ENCODE data around the gene PTHLH.

PTHLH gene

GRCh38 chr12:27915021-27915420 lies 57.5 kb downstream of the PTHLH start:
- Histone ChIP-seq H2AFZ (ENCODE audit: low read depth) (no peak overlapping the region), H3K4me3 (IDR thresholded peaks at IDR 0.05; ENCODE audit: insufficient read depth, low read depth, low read length) (no peak overlapping the region)

DNA sequence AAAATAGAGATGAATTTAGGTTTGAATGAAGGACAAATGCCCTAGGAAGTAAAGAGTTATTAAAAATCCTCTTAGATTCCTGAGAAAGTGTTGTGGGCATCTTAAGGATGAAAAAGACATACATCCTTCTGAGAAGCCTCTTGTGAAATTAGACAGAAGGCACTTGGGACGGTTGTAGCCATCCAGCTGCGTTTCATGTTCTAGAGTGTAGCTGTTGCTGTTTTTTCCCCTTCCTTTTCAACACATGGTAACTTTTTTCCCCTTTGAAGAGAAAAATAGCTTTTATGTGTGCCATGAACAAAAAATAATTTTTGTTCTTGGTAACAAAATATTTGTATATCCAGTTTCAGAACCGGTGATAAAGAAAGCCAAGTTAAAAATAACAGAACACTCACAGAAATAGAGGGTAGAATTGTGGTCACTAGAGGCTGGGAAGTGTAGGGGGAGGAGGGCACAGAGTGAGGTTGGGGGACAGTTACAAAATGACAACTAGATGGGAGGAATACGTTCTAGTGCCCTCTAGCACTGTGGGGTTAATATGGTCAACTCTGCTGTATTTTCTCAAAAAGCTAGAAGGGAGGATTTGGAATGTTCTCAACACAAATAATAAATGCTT lies 58.4 kb downstream of the PTHLH start:
- no peaks in the 10 kb centered on the region for H3K36me3 ChIP-seq (ENCODE audit: insufficient read depth)
- no peak overlapping the region for H3K4me2 ChIP-seq

More at GRCh38 chr12:27915021-27915420, 57.5 kb downstream of the PTHLH start:
- Histone ChIP-seq H3K4me1 (ENCODE audit: low read depth, poor library complexity, severe bottlenecking) (no peaks in the 10 kb centered on the region), H3K9ac (no peak overlapping the region), H3K4me2 (no peak overlapping the region), H3K36me3 (ENCODE audit: insufficient read depth) (no peaks in the 10 kb centered on the region), H4K20me1 (ENCODE audit: insufficient read depth) (no peaks in the 10 kb centered on the region), H3K27ac (no peak overlapping the region), H3K27me3 (ENCODE audit: insufficient read depth, low read depth) (no peaks in the 10 kb centered on the region), H3K79me2 (ENCODE audit: insufficient read depth, low read depth) (no peaks in the 10 kb centered on the region)
- TF ChIP-seq CTCF (conservative IDR thresholded peaks at IDR 0.05; ENCODE audit: low read depth, low read length) = no peak

DNA sequence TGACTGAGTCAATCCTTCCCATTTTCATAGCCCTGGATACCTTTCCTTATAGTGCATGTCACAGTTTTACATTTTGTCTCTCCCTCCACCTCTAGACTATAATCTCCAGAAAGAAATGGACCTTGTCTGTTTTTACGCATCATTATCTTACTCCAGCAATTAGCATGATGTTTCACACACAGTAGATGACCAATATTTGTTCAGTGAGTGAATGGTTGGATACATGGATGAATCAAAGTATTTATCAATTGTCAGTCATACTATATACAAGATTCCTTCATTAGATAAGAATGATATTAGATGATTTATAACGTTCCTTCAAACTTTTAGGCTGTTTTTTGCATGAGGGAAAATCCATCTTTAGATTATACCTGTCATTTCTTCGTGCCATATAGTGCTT lies 61.1 kb downstream of the PTHLH start:
- no peak for TF ChIP-seq CTCF (conservative IDR thresholded peaks at IDR 0.05; ENCODE audit: low read depth, low read length)
- no peak overlapping the region for H3K9ac ChIP-seq
- H3K27me3 ChIP-seq (ENCODE audit: insufficient read depth, low read depth) = no peaks in the 10 kb centered on the region

More for the DNA sequence above, 58.4 kb downstream of the PTHLH start:
- Histone ChIP-seq H4K20me1 (ENCODE audit: insufficient read depth) (no peaks in the 10 kb centered on the region), H3K27me3 (ENCODE audit: insufficient read depth, low read depth) (no peaks in the 10 kb centered on the region), H3K4me1 (ENCODE audit: low read depth, poor library complexity, severe bottlenecking) (no peaks in the 10 kb centered on the region), H3K79me2 (ENCODE audit: insufficient read depth, low read depth) (no peaks in the 10 kb centered on the region), H3K27ac (no peak overlapping the region), H3K9ac (no peak overlapping the region), H2AFZ (ENCODE audit: low read depth) (no peak overlapping the region), H3K4me3 (IDR thresholded peaks at IDR 0.05; ENCODE audit: insufficient read depth, low read depth, low read length) (no peak overlapping the region)
- TF ChIP-seq CTCF (conservative IDR thresholded peaks at IDR 0.05; ENCODE audit: low read depth, low read length) = no peak

More for the DNA sequence above, 61.1 kb downstream of the PTHLH start:
- H4K20me1 ChIP-seq (ENCODE audit: insufficient read depth) = no peaks in the 10 kb centered on the region
- H3K4me1 ChIP-seq (ENCODE audit: low read depth, poor library complexity, severe bottlenecking) = peaks cover 8% of the 10 kb centered on the region
- no peak overlapping the region for H2AFZ ChIP-seq (ENCODE audit: low read depth)
- H3K4me2 ChIP-seq = no peak overlapping the region
- H3K36me3 ChIP-seq (ENCODE audit: insufficient read depth) = no peaks in the 10 kb centered on the region
- H3K79me2 ChIP-seq (ENCODE audit: insufficient read depth, low read depth) = no peaks in the 10 kb centered on the region
- no peak overlapping the region for H3K4me3 ChIP-seq (IDR thresholded peaks at IDR 0.05; ENCODE audit: insufficient read depth, low read depth, low read length)
- H3K27ac ChIP-seq = no peak overlapping the region
